H1 (cell line): ENCODE measurements around the gene KRT3.

ENCODE experiments used
- CHD2 ChIP-seq: IDR thresholded peaks from 2 replicates; pipeline ENCODE4 v1.6.1; 2012; ENCODE audit warnings: low read length, improper control_type of control experiment
- CTCF ChIP-seq, 3 experiments: IDR thresholded peaks; 1 replicate in 2 of 3; 2 replicates in 1 of 3; pipeline versions ENCODE4 v1.5.1 to v1.6.1; 2011; ENCODE audit warnings: low read length in 3 of 3, mild to moderate bottlenecking in 3 of 3, inconsistent platforms in 2 of 3, low read depth in 1 of 3, moderate library complexity in 1 of 3; ENCODE audit not compliant: insufficient read depth in 1 of 3; ENCODE audit errors: control extremely low read depth in 1 of 3
- EZH2 ChIP-seq: fragments of 200-600 bp; sonication (generic); IDR thresholded peaks from 2 replicates; pipeline ENCODE4 v1.7.1; 2012; ENCODE audit warnings: low read depth, mild to moderate bottlenecking, moderate library complexity, low read length, inconsistent platforms; ENCODE audit not compliant: severe bottlenecking
- POLR2A ChIP-seq, 2 experiments: IDR thresholded peaks; 1 replicate in 1 of 2; 2 replicates in 1 of 2; pipeline ENCODE4 v1.6.1; 2011; ENCODE audit warnings: low read depth in 2 of 2, low read length in 2 of 2, mild to moderate bottlenecking in 2 of 2; ENCODE audit errors: control extremely low read depth in 1 of 2
- POLR2AphosphoS5 ChIP-seq: IDR thresholded peaks from 2 replicates; pipeline ENCODE4 v1.6.1; 2011; ENCODE audit warnings: low read depth, low read length
- RAD21 ChIP-seq, 2 experiments: IDR thresholded peaks in 1 of 2; conservative IDR thresholded peaks in 1 of 2; 2 replicates each; pipeline ENCODE4 v1.6.1; 2011; ENCODE audit warnings: low read depth in 2 of 2, low read length in 2 of 2, improper control_type of control experiment in 1 of 2, inconsistent platforms in 1 of 2, mild to moderate bottlenecking in 1 of 2, moderate library complexity in 1 of 2

- TF ChIP-seq POLR2AphosphoS5 (no peak), EZH2 (no peak), RAD21 (IDR thresholded peaks at IDR 0.05 in 1 of 2, conservative IDR thresholded peaks at IDR 0.05 in 1 of 2; ENCODE audit: low read depth in 2 of 2, low read length in 2 of 2) (no peak), CHD2 (no peak), POLR2A (IDR thresholded peaks at IDR 0.05; ENCODE audit: control extremely low read depth in 1 of 2, low read depth in 2 of 2, low read length in 2 of 2) (no peak), CTCF (IDR thresholded peaks at IDR 0.05; ENCODE audit: control extremely low read depth in 1 of 3, insufficient read depth in 1 of 3, low read depth in 1 of 3, low read length in 3 of 3) (no peak)
Observed at GRCh38 chr12:52748578-52748977, 47.3 kb downstream of the KRT3 start.
